Measurements from ENCODE around the gene SEC14L5. TPM values are rescaled to one million over a fixed set of nuclear protein-coding genes. Genes with fewer than 3 reads are reported as not detected.

The SEC14L5 gene
- total and polyA plus RNA-seq, 10 of the 15 experiments (the other 5 are each of a cell fraction or from before 2014, with no cell fraction given): 0.01 TPM; not detected in 9

DNA sequence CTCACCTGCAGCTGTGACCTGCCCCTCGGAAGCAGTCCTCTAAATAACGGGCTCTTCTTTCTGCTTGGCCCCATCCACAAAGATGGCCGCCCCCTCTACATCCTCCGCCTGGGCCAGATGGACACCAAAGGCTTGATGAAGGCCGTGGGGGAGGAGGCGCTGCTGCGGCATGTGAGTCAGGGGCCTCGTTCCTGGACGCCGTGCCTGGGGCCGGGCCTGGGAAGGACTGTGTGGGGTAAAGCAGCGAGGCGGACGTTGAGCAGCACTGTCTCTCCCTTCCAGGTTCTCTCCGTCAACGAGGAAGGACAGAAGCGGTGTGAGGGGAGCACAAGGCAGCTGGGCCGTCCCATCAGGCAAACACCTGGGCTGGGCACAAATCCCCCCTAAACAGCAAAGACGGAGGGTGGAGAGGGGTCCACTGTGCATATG lies 42.5 kb downstream of the SEC14L5 start:
- intact Hi-C loops (cut with micrococcal nuclease; ENCODE audit: unreplicated experiment): no loop called here
- BruUV-seq (replicated peaks): no TSS peak
- CTCF ChIA-PET: no interaction called here
- no peak for TF ChIP-seq HDAC6 (IDR thresholded peaks at IDR 0.05; ENCODE audit: unreplicated experiment)
- no peak for TF ChIP-seq MYB (IDR thresholded peaks at IDR 0.05; ENCODE audit: borderline replicate concordance, low read depth, low read length)
- no peak for TF ChIP-seq SIN3A (IDR thresholded peaks at IDR 0.05; ENCODE audit: low read depth, low read length)
- TF ChIP-seq CBFB (IDR thresholded peaks at IDR 0.05; ENCODE audit: low read depth): no peak
- no peak for TF ChIP-seq ZNF384 (IDR thresholded peaks at IDR 0.05; ENCODE audit: borderline replicate concordance, low read depth, low read length)
- TF ChIP-seq, protein P1, sequence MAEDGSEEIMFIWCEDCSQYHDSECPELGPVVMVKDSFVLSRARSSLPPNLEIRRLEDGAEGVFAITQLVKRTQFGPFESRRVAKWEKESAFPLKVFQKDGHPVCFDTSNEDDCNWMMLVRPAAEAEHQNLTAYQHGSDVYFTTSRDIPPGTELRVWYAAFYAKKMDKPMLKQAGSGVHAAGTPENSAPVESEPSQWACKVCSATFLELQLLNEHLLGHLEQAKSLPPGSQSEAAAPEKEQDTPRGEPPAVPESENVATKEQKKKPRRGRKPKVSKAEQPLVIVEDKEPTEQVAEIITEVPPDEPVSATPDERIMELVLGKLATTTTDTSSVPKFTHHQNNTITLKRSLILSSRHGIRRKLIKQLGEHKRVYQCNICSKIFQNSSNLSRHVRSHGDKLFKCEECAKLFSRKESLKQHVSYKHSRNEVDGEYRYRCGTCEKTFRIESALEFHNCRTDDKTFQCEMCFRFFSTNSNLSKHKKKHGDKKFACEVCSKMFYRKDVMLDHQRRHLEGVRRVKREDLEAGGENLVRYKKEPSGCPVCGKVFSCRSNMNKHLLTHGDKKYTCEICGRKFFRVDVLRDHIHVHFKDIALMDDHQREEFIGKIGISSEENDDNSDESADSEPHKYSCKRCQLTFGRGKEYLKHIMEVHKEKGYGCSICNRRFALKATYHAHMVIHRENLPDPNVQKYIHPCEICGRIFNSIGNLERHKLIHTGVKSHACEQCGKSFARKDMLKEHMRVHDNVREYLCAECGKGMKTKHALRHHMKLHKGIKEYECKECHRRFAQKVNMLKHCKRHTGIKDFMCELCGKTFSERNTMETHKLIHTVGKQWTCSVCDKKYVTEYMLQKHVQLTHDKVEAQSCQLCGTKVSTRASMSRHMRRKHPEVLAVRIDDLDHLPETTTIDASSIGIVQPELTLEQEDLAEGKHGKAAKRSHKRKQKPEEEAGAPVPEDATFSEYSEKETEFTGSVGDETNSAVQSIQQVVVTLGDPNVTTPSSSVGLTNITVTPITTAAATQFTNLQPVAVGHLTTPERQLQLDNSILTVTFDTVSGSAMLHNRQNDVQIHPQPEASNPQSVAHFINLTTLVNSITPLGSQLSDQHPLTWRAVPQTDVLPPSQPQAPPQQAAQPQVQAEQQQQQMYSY (CRISPR knock-in tag; IDR thresholded peaks at IDR 0.05): no peak
- no peak for TF ChIP-seq IRF4 (IDR thresholded peaks at IDR 0.05; ENCODE audit: low read depth, low read length)
- no peak for TF ChIP-seq SUPT20H (IDR thresholded peaks at IDR 0.05; ENCODE audit: borderline replicate concordance, control insufficient read depth, low read depth, low read length)
- POLR2A ChIA-PET: no interaction called here
- Histone ChIP-seq H3K27me3 (replicated peaks in 1 of 2; ENCODE audit: control insufficient read depth in 2 of 2, insufficient read depth in 2 of 2, low read length in 1 of 2) (peaks cover 0 to 2% of the 10 kb centered on the region in 2 experiments; a peak in 1 of 4 replicates), H3K36me3 (ENCODE audit: control insufficient read depth in 2 of 2, insufficient read depth in 2 of 2, low read length in 1 of 2) (no peaks in the 10 kb centered on the region), H3K4me2 (ENCODE audit: control insufficient read depth, insufficient read depth) (no peak overlapping the region), H3K9me3 (replicated peaks; ENCODE audit: control insufficient read depth, insufficient read depth, low read length) (no peaks in the 10 kb centered on the region), H3K9ac (ENCODE audit: control insufficient read depth, insufficient read depth, low read length) (no peak overlapping the region), H4K20me1 (ENCODE audit: control insufficient read depth, insufficient read depth) (no peaks in the 10 kb centered on the region), H3K79me2 (ENCODE audit: control insufficient read depth, insufficient read depth, low read length) (no peaks in the 10 kb centered on the region), H3K4me3 (no peak overlapping the region), H3K4me1 (ENCODE audit: control insufficient read depth, insufficient read depth, low read length) (no peaks in the 10 kb centered on the region), H2AFZ (ENCODE audit: control insufficient read depth, low read depth, low read length) (no peak overlapping the region), H3K27ac (ENCODE audit: control insufficient read depth, insufficient read depth) (no peak overlapping the region)
- RAD21 ChIA-PET (ENCODE audit: unreplicated experiment): no interaction called here
- WGBS (ENCODE audit: insufficient coverage, insufficient replicate concordance, low lambda C conversion rate, missing lambda C conversion rate): 59% methylated on average over 19 of the region's 19 CpGs
- FAIRE-seq: no peak
- DNase-seq (ENCODE audit: low read depth, low spot score): no peak
- in situ Hi-C loops (cut with MboI): no loop called here
- no peak for ATAC-seq
- SMC1A ChIA-PET (ENCODE audit: uncharacterized antibody, unreplicated experiment): no interaction called here

All from GM12878 (cell line).